Endothelial cell of umbilical vein (primary cell): Measurements from ENCODE around the gene SSPN.

Source experiments
- EZH2 ChIP-seq: IDR thresholded peaks from 2 replicates; pipeline ENCODE4 v1.6.1; 2012; ENCODE audit warnings: borderline replicate concordance, low read depth, mild to moderate bottlenecking, moderate library complexity, low read length, inconsistent platforms; ENCODE audit not compliant: severe bottlenecking
- FOS ChIP-seq: IDR thresholded peaks from 2 replicates; pipeline ENCODE4 v1.6.1; 2011; ENCODE audit warnings: mild to moderate bottlenecking, low read length, moderate library complexity, borderline replicate concordance; ENCODE audit not compliant: insufficient read depth
- POLR2A ChIP-seq: IDR thresholded peaks from 2 replicates; pipeline ENCODE4 v1.6.1; 2012; ENCODE audit warnings: low read depth, mild to moderate bottlenecking, control low read depth, low read length
- POLR2AphosphoS5 ChIP-seq: IDR thresholded peaks from 2 replicates; pipeline ENCODE4 v1.6.1; 2012; ENCODE audit warnings: low read depth, mild to moderate bottlenecking, control low read depth, low read length, moderate library complexity; ENCODE audit not compliant: insufficient read depth
- TF ChIP-seq, protein P1 (sequence below), 2 donors: IDR thresholded peaks; 1 replicate in 1 of 2; 2 replicates in 1 of 2; pipeline ENCODE4 v1.5.1; 2011; ENCODE audit warnings: low read length in 2 of 2, mild to moderate bottlenecking in 2 of 2, moderate library complexity in 2 of 2, control low read depth in 1 of 2, inconsistent platforms in 1 of 2, low read depth in 1 of 2; ENCODE audit not compliant: insufficient read depth in 1 of 2; ENCODE audit errors: extremely low read depth in 1 of 2

- TF ChIP-seq, protein P1, sequence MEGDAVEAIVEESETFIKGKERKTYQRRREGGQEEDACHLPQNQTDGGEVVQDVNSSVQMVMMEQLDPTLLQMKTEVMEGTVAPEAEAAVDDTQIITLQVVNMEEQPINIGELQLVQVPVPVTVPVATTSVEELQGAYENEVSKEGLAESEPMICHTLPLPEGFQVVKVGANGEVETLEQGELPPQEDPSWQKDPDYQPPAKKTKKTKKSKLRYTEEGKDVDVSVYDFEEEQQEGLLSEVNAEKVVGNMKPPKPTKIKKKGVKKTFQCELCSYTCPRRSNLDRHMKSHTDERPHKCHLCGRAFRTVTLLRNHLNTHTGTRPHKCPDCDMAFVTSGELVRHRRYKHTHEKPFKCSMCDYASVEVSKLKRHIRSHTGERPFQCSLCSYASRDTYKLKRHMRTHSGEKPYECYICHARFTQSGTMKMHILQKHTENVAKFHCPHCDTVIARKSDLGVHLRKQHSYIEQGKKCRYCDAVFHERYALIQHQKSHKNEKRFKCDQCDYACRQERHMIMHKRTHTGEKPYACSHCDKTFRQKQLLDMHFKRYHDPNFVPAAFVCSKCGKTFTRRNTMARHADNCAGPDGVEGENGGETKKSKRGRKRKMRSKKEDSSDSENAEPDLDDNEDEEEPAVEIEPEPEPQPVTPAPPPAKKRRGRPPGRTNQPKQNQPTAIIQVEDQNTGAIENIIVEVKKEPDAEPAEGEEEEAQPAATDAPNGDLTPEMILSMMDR (IDR thresholded peaks at IDR 0.05; ENCODE audit: extremely low read depth in 1 of 2, insufficient read depth in 1 of 2, low read depth in 1 of 2, low read length in 2 of 2) = no peak
- no peak for TF ChIP-seq POLR2AphosphoS5
- TF ChIP-seq POLR2A = no peak
- TF ChIP-seq FOS = no peak
- no peak for TF ChIP-seq EZH2
Observed at GRCh38 chr12:26172013-26172412, 23.4 kb upstream of the SSPN start.
